ENCODE results near the gene PRICKLE1. TPM values are rescaled to one million over a fixed set of nuclear protein-coding genes. Genes with fewer than 3 reads are reported as not detected.
A peak's percentile ranks its signal among the peaks of the same experiment; 100 is the strongest.

The PRICKLE1 gene
- total RNA-seq, 1 donor from 2014 or later: 34.7 TPM

- DNase-seq: no peak
These were observed 142.2 kb downstream of the PRICKLE1 start for GRCh38 chr12:42447371-42447786.

GRCh38 chr12:42446761-42447160 lies 142.8 kb downstream of the PRICKLE1 start:
- DNase-seq: no peak

GRCh38 chr12:42445891-42446290 lies 143.7 kb downstream of the PRICKLE1 start:
- DNase-seq: no peak

- DNase-seq: no peak
These were observed 145.2 kb downstream of the PRICKLE1 start for GRCh38 chr12:42444192-42444943.

GRCh38 chr12:42442888-42443287 lies 146.7 kb downstream of the PRICKLE1 start:
- no peak for DNase-seq

- no peak for DNase-seq
These were observed 147.2 kb downstream of the PRICKLE1 start for GRCh38 chr12:42442311-42442759.

GRCh38 chr12:42440608-42441007 lies 148.9 kb downstream of the PRICKLE1 start:
- no peak for DNase-seq

- no peak for DNase-seq
These were observed 156.9 kb downstream of the PRICKLE1 start for GRCh38 chr12:42432517-42433140.

GRCh38 chr12:42428850-42429249 lies 160.7 kb downstream of the PRICKLE1 start:
- DNase-seq: no peak

GRCh38 chr12:42426746-42427145 lies 162.8 kb downstream of the PRICKLE1 start:
- DNase-seq: no peak

GRCh38 chr12:42422785-42423184 lies 166.8 kb downstream of the PRICKLE1 start:
- DNase-seq: no peak

- peak; percentile 19 for DNase-seq
These were observed 167.4 kb downstream of the PRICKLE1 start for GRCh38 chr12:42421844-42422779.

GRCh38 chr12:42420395-42420794 lies 169.2 kb downstream of the PRICKLE1 start:
- no peak for DNase-seq

GRCh38 chr12:42410340-42410739 lies 179.2 kb downstream of the PRICKLE1 start:
- DNase-seq: no peak

- no peak for DNase-seq
These were observed 180.1 kb downstream of the PRICKLE1 start for GRCh38 chr12:42409471-42409870.

GRCh38 chr12:42407306-42407705 lies 182.2 kb downstream of the PRICKLE1 start:
- DNase-seq: no peak

Small RNAs within 50 kb of the gene (small RNA-seq; reads per million reads assigned to genes)
- gene AC079600.1 (ENCODE audit: low replicate concordance) (not detected), gene AC079600.2 (ENCODE audit: low replicate concordance) (not detected), gene RF00019 (ENCODE audit: low replicate concordance) (not detected)
